ENCODE data around the gene SLC44A1. TPM values are rescaled to one million over a fixed set of nuclear protein-coding genes. Genes with fewer than 3 reads are reported as not detected.

Gene SLC44A1
- total and polyA plus RNA-seq, 12 donors: 6.1 to 29.0 (median 17.8) TPM

- Histone ChIP-seq H3K27me3 (no peaks in the 10 kb centered on the region), H3K9me3 (peaks cover 0 to 8% (median 0%) of the 10 kb centered on the region in 11 donors), H3K4me3 (no peak overlapping the region), H3K27ac (no peak overlapping the region), H3K36me3 (no peaks in the 10 kb centered on the region), H3K4me1 (peaks cover 0 to 13% (median 7%) of the 10 kb centered on the region in 9 donors)
- TF ChIP-seq CTCF (IDR thresholded peaks at IDR 0.05): no peak
- WGBS, 2 donors: 97% methylated on average over 2 of the region's 2 CpGs
- intact Hi-C loops (cut with DNase I): no loop called here
- DNase-seq (no peak), ATAC-seq (no peak)
Observed at GRCh38 chr9:105269593-105269992, 25.1 kb downstream of the SLC44A1 start.

DNA sequence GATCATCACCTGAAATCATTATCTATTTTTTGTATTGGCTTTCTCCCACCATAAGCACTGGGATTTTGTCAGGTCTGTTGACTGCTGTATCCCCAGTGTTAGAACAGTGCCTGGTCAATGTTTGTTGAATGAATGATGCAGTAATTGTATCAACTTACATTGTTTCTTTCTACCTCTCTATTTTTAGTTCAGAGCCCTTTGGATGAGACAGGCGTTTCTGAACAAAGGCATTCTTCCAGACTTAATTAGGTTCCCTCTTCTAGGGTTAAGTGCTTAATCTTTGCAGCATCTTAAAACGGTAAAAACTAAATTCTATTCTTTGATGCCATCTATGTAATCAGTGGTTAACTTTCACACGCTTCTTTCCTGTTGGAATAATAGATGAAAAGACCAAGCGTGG, 26.3 kb downstream of the SLC44A1 start:
- no peak for ATAC-seq
- intact Hi-C loops (cut with DNase I): no loop called here

DNA sequence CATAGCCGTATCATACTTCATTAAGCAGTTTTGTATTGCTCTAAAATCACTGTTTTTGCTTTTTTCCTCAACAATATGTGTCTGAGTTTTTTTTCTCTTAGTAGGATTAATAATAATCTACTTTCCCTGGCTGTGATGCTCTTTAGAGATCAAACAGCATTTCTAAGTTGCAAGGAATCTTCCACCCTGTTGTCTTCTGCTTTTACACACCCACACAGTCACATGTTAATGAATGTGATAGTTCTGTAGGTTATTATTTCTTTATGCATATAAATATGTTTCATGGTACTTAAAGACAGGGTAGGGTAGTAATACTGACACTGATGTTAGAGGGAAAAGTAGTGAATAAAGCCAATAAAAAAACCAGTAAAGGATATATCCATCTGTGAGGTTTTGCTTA, 29.3 kb downstream of the SLC44A1 start:
- no peak for ATAC-seq
- DNase-seq: no peak
- Histone ChIP-seq H3K9me3 (no peaks in the 10 kb centered on the region), H3K27me3 (no peaks in the 10 kb centered on the region), H3K36me3 (no peaks in the 10 kb centered on the region), H3K4me1 (peaks cover 0 to 16% (median 7%) of the 10 kb centered on the region in 9 donors), H3K4me3 (no peak overlapping the region), H3K27ac (no peak overlapping the region)
- intact Hi-C loops (cut with DNase I): no loop called here
- 96 to 98% methylated on average over 1 of the region's 1 CpG for WGBS, 2 donors
- no peak for TF ChIP-seq CTCF (IDR thresholded peaks at IDR 0.05)

More for the DNA sequence above, 26.3 kb downstream of the SLC44A1 start:
- TF ChIP-seq CTCF (IDR thresholded peaks at IDR 0.05): no peak
- Histone ChIP-seq H3K27me3 (no peaks in the 10 kb centered on the region), H3K27ac (no peak overlapping the region), H3K4me3 (no peak overlapping the region), H3K36me3 (no peaks in the 10 kb centered on the region), H3K9me3 (peaks cover 0 to 8% (median 0%) of the 10 kb centered on the region in 11 donors), H3K4me1 (peaks cover 0 to 13% (median 7%) of the 10 kb centered on the region in 9 donors)
- no peak for DNase-seq
- WGBS, 2 donors: 52 to 57% methylated on average over 4 of the region's 4 CpGs

GRCh38 chr9:105275111-105275510, 30.7 kb downstream of the SLC44A1 start:
- 88 to 92% methylated on average over 1 of the region's 1 CpG for WGBS, 2 donors

More at GRCh38 chr9:105275111-105275510, 30.7 kb downstream of the SLC44A1 start:
- Histone ChIP-seq H3K4me3 (no peak overlapping the region), H3K4me1 (peaks cover 0 to 17% (median 7%) of the 10 kb centered on the region in 9 donors), H3K27me3 (no peaks in the 10 kb centered on the region), H3K9me3 (no peaks in the 10 kb centered on the region), H3K27ac (no peak overlapping the region), H3K36me3 (no peaks in the 10 kb centered on the region)
- no peak for TF ChIP-seq CTCF (IDR thresholded peaks at IDR 0.05)
- DNase-seq: no peak
- ATAC-seq: no peak
- intact Hi-C loops (cut with DNase I): no loop called here
